ENCODE results near the gene CD1C. TPM values are rescaled to one million over a fixed set of nuclear protein-coding genes. Genes with fewer than 3 reads are reported as not detected.

The CD1C gene
- total RNA-seq, 3 donors from 2014 or later, result 0.66 to 2.5 (median 2.1) TPM

GRCh38 chr1:158286941-158287346 lies 2.8 kb upstream of the CD1C start:
- Histone ChIP-seq H3K27ac (no peak overlapping the region), H3K36me3 (no peaks in the 10 kb centered on the region), H3K4me1 (no peaks in the 10 kb centered on the region), H3K4me3 (no peak overlapping the region), H3K9me3 (peaks cover 0 to 4% of the 10 kb centered on the region in 2 donors), H3K27me3 (no peaks in the 10 kb centered on the region)
- no peak for DNase-seq (ENCODE audit: low spot score in 2 of 2)
- TF ChIP-seq POLR2AphosphoS5 (IDR thresholded peaks at IDR 0.05) (no peak), POLR2A (IDR thresholded peaks at IDR 0.05) (no peak), CTCF (IDR thresholded peaks at IDR 0.05) (no peak)
- intact Hi-C loops (cut with DNase I; ENCODE audit: low total_unique reads), result no loop called here

GRCh38 chr1:158290321-158290844 lies 660 bp downstream of the CD1C start:
- Histone ChIP-seq H3K27ac (no peak overlapping the region), H3K36me3 (no peaks in the 10 kb centered on the region), H3K4me3 (no peak overlapping the region), H3K27me3 (no peaks in the 10 kb centered on the region), H3K9me3 (peaks cover 0 to under 1% of the 10 kb centered on the region in 2 donors), H3K4me1 (no peaks in the 10 kb centered on the region)
- intact Hi-C loops (cut with DNase I; ENCODE audit: low total_unique reads), result no loop called here
- no peak for DNase-seq (ENCODE audit: low spot score in 2 of 2)
- TF ChIP-seq POLR2AphosphoS5 (IDR thresholded peaks at IDR 0.05) (no peak), POLR2A (IDR thresholded peaks at IDR 0.05) (no peak), CTCF (IDR thresholded peaks at IDR 0.05) (no peak)

GRCh38 chr1:158295791-158296190 lies 6.1 kb downstream of the CD1C start:
- no peaks in the 10 kb centered on the region for H3K27me3 ChIP-seq
- no peaks in the 10 kb centered on the region for H3K36me3 ChIP-seq
- no peak overlapping the region for H3K4me3 ChIP-seq
- DNase-seq (ENCODE audit: low spot score in 2 of 2), result no peak
- TF ChIP-seq CTCF (IDR thresholded peaks at IDR 0.05), result no peak
- TF ChIP-seq POLR2A (IDR thresholded peaks at IDR 0.05), result no peak
- TF ChIP-seq POLR2AphosphoS5 (IDR thresholded peaks at IDR 0.05), result no peak
- H3K9me3 ChIP-seq, result peaks cover 12 to 22% of the 10 kb centered on the region in 2 donors
- intact Hi-C loops (cut with DNase I; ENCODE audit: low total_unique reads), result no loop called here
- no peaks in the 10 kb centered on the region for H3K4me1 ChIP-seq
- H3K27ac ChIP-seq, result no peak overlapping the region

GRCh38 chr1:158310623-158311022 lies 20.9 kb downstream of the CD1C start:
- no peak for TF ChIP-seq POLR2AphosphoS5 (IDR thresholded peaks at IDR 0.05)
- no peak for TF ChIP-seq CTCF (IDR thresholded peaks at IDR 0.05)
- no peak for TF ChIP-seq POLR2A (IDR thresholded peaks at IDR 0.05)
- Histone ChIP-seq H3K9me3 (peaks cover 5 to 26% of the 10 kb centered on the region in 2 donors), H3K4me3 (no peak overlapping the region), H3K27ac (no peak overlapping the region), H3K27me3 (no peaks in the 10 kb centered on the region), H3K4me1 (no peaks in the 10 kb centered on the region), H3K36me3 (no peaks in the 10 kb centered on the region)
- intact Hi-C loops (cut with DNase I; ENCODE audit: low total_unique reads), result no loop called here
- DNase-seq (ENCODE audit: low spot score in 2 of 2), result no peak

GRCh38 chr1:158311066-158311465 lies 21.3 kb downstream of the CD1C start:
- no peaks in the 10 kb centered on the region for H3K27me3 ChIP-seq
- H3K36me3 ChIP-seq, result no peaks in the 10 kb centered on the region
- H3K9me3 ChIP-seq, result peaks cover 5 to 26% of the 10 kb centered on the region in 2 donors
- no peak overlapping the region for H3K27ac ChIP-seq
- no peak for DNase-seq (ENCODE audit: low spot score in 2 of 2)
- H3K4me3 ChIP-seq, result no peak overlapping the region
- TF ChIP-seq POLR2A (IDR thresholded peaks at IDR 0.05) (no peak), CTCF (IDR thresholded peaks at IDR 0.05) (no peak), POLR2AphosphoS5 (IDR thresholded peaks at IDR 0.05) (no peak)
- intact Hi-C loops (cut with DNase I; ENCODE audit: low total_unique reads), result no loop called here
- H3K4me1 ChIP-seq, result no peaks in the 10 kb centered on the region
